IMR-90 (cell line): ENCODE measurements around the gene MT1E. TPM values are rescaled to one million over a fixed set of nuclear protein-coding genes. Genes with fewer than 3 reads are reported as not detected.

Experiments used
- ATAC-seq: fragments of 200-7000 bp; cut with Tn5 transposase; 2 replicates; pipeline ENCODE4 v1.9.1; 2020; ENCODE audit warnings: low read depth, mild to moderate bottlenecking, moderate library complexity
- BruUV-seq: library from RNA; stranded (reverse); fragments of 400-500 nt; replicated peaks from 2 replicates; lab custom pipeline; 2021; lab: Mats Ljungman, UMichigan
- CTCF ChIA-PET: fragments of 300-600 bp; formaldehyde crosslinking; extraction: SDS; loops from one replicate; lab custom pipeline; 2021; ENCODE audit warnings: antibody characterized with exemption; lab: Yijun Ruan, JAX
- POLR2A ChIA-PET: fragments of 300-600 bp; sonication (Branson Sonifier 250); formaldehyde crosslinking; loops from one replicate; lab custom pipeline; 2022; ENCODE audit warnings: antibody characterized with exemption; ENCODE audit not compliant: unreplicated experiment; lab: Charles Lee
- DNase-seq: peaks from one replicate; pipeline ENCODE4 v3.0.0; 2013
- H2AFZ ChIP-seq: replicated peaks from 2 replicates; pipeline ENCODE3; 2013; ENCODE audit warnings: low read length, mild to moderate bottlenecking; ENCODE audit not compliant: poor library complexity
- H2AK5ac ChIP-seq: 2 replicates; pipeline ENCODE4 v1.6.1; 2013; ENCODE audit warnings: low read depth, low read length, inconsistent platforms
- H2AK9ac ChIP-seq: replicated peaks from 2 replicates; pipeline ENCODE3; 2013; ENCODE audit warnings: mild to moderate bottlenecking, low read depth, low read length, moderate library complexity; ENCODE audit not compliant: poor library complexity
- H2BK120ac ChIP-seq: 2 replicates; pipeline ENCODE4 v1.6.1; 2013; ENCODE audit warnings: low read depth, low read length, inconsistent platforms
- H2BK15ac ChIP-seq: 3 replicates; pipeline ENCODE4 v1.6.1; 2013; ENCODE audit warnings: low read depth, low read length, inconsistent platforms
- H2BK20ac ChIP-seq: 2 replicates; pipeline ENCODE4 v1.6.1; 2013; ENCODE audit warnings: low read depth, mild to moderate bottlenecking, inconsistent platforms, low read length, moderate library complexity
- H2BK5ac ChIP-seq: 2 replicates; pipeline ENCODE4 v1.6.1; 2013; ENCODE audit warnings: mild to moderate bottlenecking, low read depth, low read length, inconsistent platforms; ENCODE audit not compliant: poor library complexity, severe bottlenecking
- H3K14ac ChIP-seq: replicated peaks from 2 replicates; pipeline ENCODE4 v1.6.1; 2013; ENCODE audit warnings: low read depth, low read length, inconsistent platforms
- H3K18ac ChIP-seq: 2 replicates; pipeline ENCODE4 v1.6.1; 2013; ENCODE audit warnings: low read depth, low read length, control low read depth
- H3K23ac ChIP-seq: 2 replicates; pipeline ENCODE4 v1.6.1; 2013; ENCODE audit warnings: low read depth, low read length, inconsistent platforms
- H3K27ac ChIP-seq: 2 replicates; pipeline ENCODE4 v1.5.1; 2013; ENCODE audit warnings: mild to moderate bottlenecking, control low read depth, low read length; ENCODE audit not compliant: insufficient read depth
- H3K27me3 ChIP-seq: 2 replicates; pipeline ENCODE4 v1.6.1; 2013; ENCODE audit warnings: low read length; ENCODE audit not compliant: control insufficient read depth, insufficient read depth
- H3K36me3 ChIP-seq: 2 replicates; pipeline ENCODE4 v1.6.1; 2013; ENCODE audit warnings: low read length, mixed read lengths; ENCODE audit not compliant: control insufficient read depth, insufficient read depth
- H3K4ac ChIP-seq: 2 replicates; pipeline ENCODE4 v1.6.1; 2013; ENCODE audit warnings: low read depth, low read length, inconsistent platforms
- H3K4me1 ChIP-seq: 2 replicates; pipeline ENCODE4 v1.6.1; 2013; ENCODE audit warnings: low read length, mixed read lengths; ENCODE audit not compliant: control insufficient read depth, insufficient read depth
- H3K4me2 ChIP-seq: 2 replicates; pipeline ENCODE4 v1.6.1; 2013; ENCODE audit warnings: low read depth, mild to moderate bottlenecking, control low read depth, low read length, moderate library complexity
- H3K4me3 ChIP-seq: 2 replicates; pipeline ENCODE4 v1.5.1; 2013; ENCODE audit warnings: low read depth, mild to moderate bottlenecking, control low read depth, low read length, moderate library complexity; ENCODE audit not compliant: insufficient read depth
- H3K56ac ChIP-seq: 2 replicates; pipeline ENCODE4 v1.6.1; 2013; ENCODE audit warnings: low read length, inconsistent platforms; ENCODE audit not compliant: insufficient read depth; ENCODE audit errors: extremely low read depth
- H3K79me1 ChIP-seq, 2 experiments: 2 replicates each; pipeline ENCODE4 v1.6.1; 2013; ENCODE audit warnings: low read length in 2 of 2, inconsistent platforms in 1 of 2, low read depth in 1 of 2
- H3K9ac ChIP-seq: 2 replicates; pipeline ENCODE4 v1.6.1; 2013; ENCODE audit warnings: low read depth, low read length, control low read depth
- H3K9me1 ChIP-seq: 2 replicates; pipeline ENCODE4 v1.6.1; 2013; ENCODE audit warnings: low read length, inconsistent platforms; ENCODE audit not compliant: insufficient read depth
- H3K9me3 ChIP-seq: 2 replicates; pipeline ENCODE4 v1.6.1; 2013; ENCODE audit warnings: low read length; ENCODE audit not compliant: control insufficient read depth, insufficient read depth
- H4K20me1 ChIP-seq: 2 replicates; pipeline ENCODE4 v1.6.1; 2013; ENCODE audit warnings: low read length, inconsistent platforms; ENCODE audit not compliant: insufficient read depth
- H4K5ac ChIP-seq: 2 replicates; pipeline ENCODE4 v1.6.1; 2013; ENCODE audit warnings: mild to moderate bottlenecking, low read depth, low read length, control low read depth
- H4K8ac ChIP-seq, 2 experiments: 2 replicates each; pipeline ENCODE4 v1.6.1; 2013; ENCODE audit warnings: low read depth in 2 of 2, low read length in 2 of 2, control low read depth in 1 of 2, inconsistent platforms in 1 of 2
- H4K91ac ChIP-seq: 2 replicates; pipeline ENCODE4 v1.6.1; 2013; ENCODE audit warnings: low read depth, low read length, inconsistent platforms; ENCODE audit not compliant: insufficient read depth
- CEBPB ChIP-seq: IDR thresholded peaks from 2 replicates; pipeline ENCODE4 v1.6.1; 2012; ENCODE audit warnings: low read depth, low read length, improper control_type of control experiment
- CTCF ChIP-seq: conservative IDR thresholded peaks from 2 replicates; pipeline ENCODE4 v1.5.1; 2012; ENCODE audit warnings: mild to moderate bottlenecking, low read depth, low read length, improper control_type of control experiment
- FOS ChIP-seq: fragments of 150-350 bp; IDR thresholded peaks from 2 replicates; pipeline ENCODE4 v1.6.1; 2016; ENCODE audit warnings: low read depth, low read length
- MAFK ChIP-seq: IDR thresholded peaks from 2 replicates; pipeline ENCODE4 v1.6.1; 2012; ENCODE audit warnings: low read depth, low read length, improper control_type of control experiment
- MAZ ChIP-seq: IDR thresholded peaks from 2 replicates; pipeline ENCODE4 v1.6.1; 2012; ENCODE audit warnings: low read depth, mild to moderate bottlenecking, low read length, improper control_type of control experiment, moderate library complexity, borderline replicate concordance
- MXI1 ChIP-seq: IDR thresholded peaks from 2 replicates; pipeline ENCODE4 v1.6.1; 2012; ENCODE audit warnings: low read depth, mild to moderate bottlenecking, low read length, moderate library complexity, borderline replicate concordance
- NFE2L2 ChIP-seq: fragments of 150-350 bp; IDR thresholded peaks from 2 replicates; pipeline ENCODE4 v1.6.1; 2016; ENCODE audit warnings: low read depth, mild to moderate bottlenecking, low read length
- RCOR1 ChIP-seq: IDR thresholded peaks from 2 replicates; pipeline ENCODE4 v1.6.1; 2012; ENCODE audit warnings: mild to moderate bottlenecking, low read length, improper control_type of control experiment; ENCODE audit not compliant: insufficient replicate concordance
- RFX5 ChIP-seq: IDR thresholded peaks from 2 replicates; pipeline ENCODE4 v1.8.0; 2012; ENCODE audit warnings: low read depth, mild to moderate bottlenecking, low read length, moderate library complexity
- SMC3 ChIP-seq: fragments of 150-350 bp; IDR thresholded peaks from 2 replicates; pipeline ENCODE4 v1.6.1; 2016; ENCODE audit warnings: low read depth, mild to moderate bottlenecking, antibody characterized with exemption, low read length, moderate library complexity
- WGBS, 2 experiments: methylation state at CpG; one replicate each; pipeline versions ENCODE4 v1.1.5 to v1.1.7; 2013; ENCODE audit warnings: missing lambda C conversion rate in 2 of 2; ENCODE audit not compliant: insufficient read length in 1 of 2; ENCODE audit errors: extremely low coverage in 2 of 2; 5-methylcytosine and 5-hydroxymethylcytosine counted together
- dilution Hi-C: fragments of 300-500 bp; cut with HindIII; formaldehyde crosslinking; loops from one replicate; pipeline ENCODE4 v1.14.3; 2018; ENCODE audit warnings: low sequenced_read_pairs; ENCODE audit not compliant: unreplicated experiment
- in situ Hi-C: fragments of 300-500 bp; cut with MboI; formaldehyde crosslinking; loops from 3 replicates; pipeline ENCODE4 v1.14.3; 2019; ENCODE audit warnings: low sequenced_read_pairs, inconsistent platforms, mixed read lengths
- intact Hi-C: fragments of 100-400 bp; cut with micrococcal nuclease; formaldehyde crosslinking; loops from 2 replicates; pipeline ENCODE4 v1.10.0; 2022
- polyA plus RNA-seq, 3 experiments: library from polyadenylated mRNA; depleted of rRNA; stranded (reverse); fragments of >200 nt; gene quantifications; 2 replicates each; pipeline ENCODE4 v1.2.3, GENCODE V29; 2012; ENCODE audit warnings: low replicate concordance in 1 of 3
- total RNA-seq: library from RNA; depleted of rRNA; stranded (reverse); fragments of >200 nt; gene quantifications from 2 replicates; pipeline ENCODE4 v1.2.3, GENCODE V29; 2012
- TF ChIP-seq, protein P1 (sequence below): fragments of 150-350 bp; IDR thresholded peaks from 2 replicates; pipeline ENCODE4 v1.6.1; 2016; ENCODE audit warnings: low read depth, mild to moderate bottlenecking, low read length, moderate library complexity, borderline replicate concordance

Gene MT1E
- total and polyA plus RNA-seq, 2 of the 4 experiments (the other 2 are of a cell fraction): 137 to 821 TPM

- POLR2A ChIA-PET: no interaction called here
- H4K5ac ChIP-seq: no peak overlapping the region
- no peak overlapping the region for H2AK5ac ChIP-seq
- H3K14ac ChIP-seq: no peak overlapping the region
- TF ChIP-seq MXI1 (no peak), SMC3 (no peak), RCOR1 (no peak), FOS (no peak), CEBPB (no peak), MAZ (no peak), MAFK (no peak), NFE2L2 (no peak), RFX5 (no peak), CTCF (no peak)
- TF ChIP-seq, protein P1, sequence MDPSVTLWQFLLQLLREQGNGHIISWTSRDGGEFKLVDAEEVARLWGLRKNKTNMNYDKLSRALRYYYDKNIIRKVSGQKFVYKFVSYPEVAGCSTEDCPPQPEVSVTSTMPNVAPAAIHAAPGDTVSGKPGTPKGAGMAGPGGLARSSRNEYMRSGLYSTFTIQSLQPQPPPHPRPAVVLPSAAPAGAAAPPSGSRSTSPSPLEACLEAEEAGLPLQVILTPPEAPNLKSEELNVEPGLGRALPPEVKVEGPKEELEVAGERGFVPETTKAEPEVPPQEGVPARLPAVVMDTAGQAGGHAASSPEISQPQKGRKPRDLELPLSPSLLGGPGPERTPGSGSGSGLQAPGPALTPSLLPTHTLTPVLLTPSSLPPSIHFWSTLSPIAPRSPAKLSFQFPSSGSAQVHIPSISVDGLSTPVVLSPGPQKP: no peak
- no peak overlapping the region for H2AK9ac ChIP-seq
- no peak overlapping the region for H2AFZ ChIP-seq
- DNase-seq: no peak
- H3K18ac ChIP-seq: no peak overlapping the region
- peaks cover 3 to 13% of the 10 kb centered on the region in 2 experiments; a peak in 3 of 4 replicates for H3K79me1 ChIP-seq
- H3K4ac ChIP-seq: no peak overlapping the region
- in situ Hi-C loops: no loop called here
- BruUV-seq: no TSS peak
- dilution Hi-C loops: no loop called here
- no peaks in the 10 kb centered on the region for H3K36me3 ChIP-seq
- ATAC-seq: no peak
- H3K56ac ChIP-seq: no peak overlapping the region
- H3K23ac ChIP-seq: no peak overlapping the region
- no peak overlapping the region for H3K9ac ChIP-seq
- no peak overlapping the region for H2BK120ac ChIP-seq
- H3K4me2 ChIP-seq: no peak overlapping the region
- no peak overlapping the region for H2BK20ac ChIP-seq
- peaks cover 17% of the 10 kb centered on the region for H3K4me1 ChIP-seq
- H3K4me3 ChIP-seq: no peak overlapping the region
- H3K27ac ChIP-seq: no peak overlapping the region
- no peak overlapping the region for H4K91ac ChIP-seq
- intact Hi-C loops: no loop called here
- no peak overlapping the region for H2BK5ac ChIP-seq
- H2BK15ac ChIP-seq: no peak overlapping the region
- H3K27me3 ChIP-seq: no peaks in the 10 kb centered on the region
- H3K9me1 ChIP-seq: peaks cover 8% of the 10 kb centered on the region; the same call in 1 of the 2 replicates
- H3K9me3 ChIP-seq: no peaks in the 10 kb centered on the region
- no peak overlapping the region for H4K8ac ChIP-seq
- WGBS, 2 experiments: no CpG with 5 or more reads among the region's 2 CpGs
- CTCF ChIA-PET: no interaction called here
- no peaks in the 10 kb centered on the region for H4K20me1 ChIP-seq
These were observed 1.9 kb upstream of the MT1E start for GRCh38 chr16:56623637-56624036.
